ENCODE results near the gene SNX9.

- TF ChIP-seq CTCF (IDR thresholded peaks at IDR 0.05; ENCODE audit: insufficient read depth, low read depth, low read length) (no peak), EZH2 (IDR thresholded peaks at IDR 0.05; ENCODE audit: insufficient read depth, low read length) (no peak)
Measured at GRCh38 chr6:157977176-157977804, 154.2 kb downstream of the SNX9 start.
